ENCODE data around the gene GALNTL6. TPM values are rescaled to one million over a fixed set of nuclear protein-coding genes. Genes with fewer than 3 reads are reported as not detected.

GALNTL6 gene
- total RNA-seq, 1 donor from 2014 or later, result 1.7 TPM

- no peak for DNase-seq (ENCODE audit: extremely low spot score, unreplicated experiment)
- Mint-ChIP-seq H3K4me3 (no peak overlapping the region), H3K36me3 (no peaks in the 10 kb centered on the region), H3K4me1 (ENCODE audit: unreplicated experiment) (no peaks in the 10 kb centered on the region), H3K27me3 (peaks cover 6% of the 10 kb centered on the region), H3K9me3 (no peaks in the 10 kb centered on the region), H3K27ac (no peak overlapping the region)
- TF ChIP-seq CTCF (conservative IDR thresholded peaks at IDR 0.05), result no peak
Observed at GRCh38 chr4:172323288-172323687, 510.1 kb downstream of the GALNTL6 start.

GRCh38 chr4:172344308-172344938 lies 531.2 kb downstream of the GALNTL6 start:
- Mint-ChIP-seq H3K9me3 (peaks cover 6% of the 10 kb centered on the region), H3K27me3 (no peaks in the 10 kb centered on the region), H3K4me3 (no peak overlapping the region), H3K4me1 (ENCODE audit: unreplicated experiment) (no peaks in the 10 kb centered on the region), H3K27ac (no peak overlapping the region), H3K36me3 (no peaks in the 10 kb centered on the region)
- no peak for TF ChIP-seq CTCF (conservative IDR thresholded peaks at IDR 0.05)
- no peak for DNase-seq (ENCODE audit: extremely low spot score, unreplicated experiment)

GRCh38 chr4:172348426-172348825 lies 535.2 kb downstream of the GALNTL6 start:
- Mint-ChIP-seq H3K36me3 (no peaks in the 10 kb centered on the region), H3K9me3 (no peaks in the 10 kb centered on the region), H3K27ac (no peak overlapping the region), H3K27me3 (no peaks in the 10 kb centered on the region), H3K4me1 (ENCODE audit: unreplicated experiment) (no peaks in the 10 kb centered on the region), H3K4me3 (no peak overlapping the region)
- no peak for TF ChIP-seq CTCF (conservative IDR thresholded peaks at IDR 0.05)
- no peak for DNase-seq (ENCODE audit: extremely low spot score, unreplicated experiment)

GRCh38 chr4:172352356-172352755 lies 539.2 kb downstream of the GALNTL6 start:
- no peak for DNase-seq (ENCODE audit: extremely low spot score, unreplicated experiment)
- Mint-ChIP-seq H3K9me3 (no peaks in the 10 kb centered on the region), H3K4me3 (no peak overlapping the region), H3K27ac (no peak overlapping the region), H3K27me3 (no peaks in the 10 kb centered on the region), H3K4me1 (ENCODE audit: unreplicated experiment) (peaks cover 6% of the 10 kb centered on the region), H3K36me3 (no peaks in the 10 kb centered on the region)
- TF ChIP-seq CTCF (conservative IDR thresholded peaks at IDR 0.05), result no peak

GRCh38 chr4:172356016-172356415 lies 542.8 kb downstream of the GALNTL6 start:
- no peaks in the 10 kb centered on the region for H3K36me3 Mint-ChIP-seq
- no peak overlapping the region for H3K4me3 Mint-ChIP-seq
- H3K27me3 Mint-ChIP-seq, result no peaks in the 10 kb centered on the region
- H3K4me1 Mint-ChIP-seq (ENCODE audit: unreplicated experiment), result peaks cover 6% of the 10 kb centered on the region
- no peak overlapping the region for H3K27ac Mint-ChIP-seq
- no peaks in the 10 kb centered on the region for H3K9me3 Mint-ChIP-seq
- no peak for DNase-seq (ENCODE audit: extremely low spot score, unreplicated experiment)
- TF ChIP-seq CTCF (conservative IDR thresholded peaks at IDR 0.05), result no peak
